IMR-90 (cell line): Measurements from ENCODE around the gene SRPK2. TPM values are rescaled to one million over a fixed set of nuclear protein-coding genes. Genes with fewer than 3 reads are reported as not detected.

Source experiments
- ATAC-seq: fragments of 200-7000 bp; cut with Tn5 transposase; 2 replicates; pipeline ENCODE4 v1.9.1; 2020; ENCODE audit warnings: low read depth, mild to moderate bottlenecking, moderate library complexity
- BruUV-seq: library from RNA; stranded (reverse); fragments of 400-500 nt; replicated peaks from 2 replicates; lab custom pipeline; 2021; lab: Mats Ljungman, UMichigan
- CTCF ChIA-PET: fragments of 300-600 bp; formaldehyde crosslinking; extraction: SDS; loops from one replicate; lab custom pipeline; 2021; ENCODE audit warnings: antibody characterized with exemption; lab: Yijun Ruan, JAX
- POLR2A ChIA-PET: fragments of 300-600 bp; sonication (Branson Sonifier 250); formaldehyde crosslinking; loops from one replicate; lab custom pipeline; 2022; ENCODE audit warnings: antibody characterized with exemption; ENCODE audit not compliant: unreplicated experiment; lab: Charles Lee
- DNase-seq: peaks from one replicate; pipeline ENCODE4 v3.0.0; 2013
- H2AFZ ChIP-seq: replicated peaks from 2 replicates; pipeline ENCODE3; 2013; ENCODE audit warnings: low read length, mild to moderate bottlenecking; ENCODE audit not compliant: poor library complexity
- H2AK5ac ChIP-seq: 2 replicates; pipeline ENCODE4 v1.6.1; 2013; ENCODE audit warnings: low read depth, low read length, inconsistent platforms
- H2AK9ac ChIP-seq: replicated peaks from 2 replicates; pipeline ENCODE3; 2013; ENCODE audit warnings: mild to moderate bottlenecking, low read depth, low read length, moderate library complexity; ENCODE audit not compliant: poor library complexity
- H2BK120ac ChIP-seq: 2 replicates; pipeline ENCODE4 v1.6.1; 2013; ENCODE audit warnings: low read depth, low read length, inconsistent platforms
- H2BK15ac ChIP-seq: 3 replicates; pipeline ENCODE4 v1.6.1; 2013; ENCODE audit warnings: low read depth, low read length, inconsistent platforms
- H2BK20ac ChIP-seq: 2 replicates; pipeline ENCODE4 v1.6.1; 2013; ENCODE audit warnings: low read depth, mild to moderate bottlenecking, inconsistent platforms, low read length, moderate library complexity
- H2BK5ac ChIP-seq: 2 replicates; pipeline ENCODE4 v1.6.1; 2013; ENCODE audit warnings: mild to moderate bottlenecking, low read depth, low read length, inconsistent platforms; ENCODE audit not compliant: poor library complexity, severe bottlenecking
- H3K14ac ChIP-seq: replicated peaks from 2 replicates; pipeline ENCODE4 v1.6.1; 2013; ENCODE audit warnings: low read depth, low read length, inconsistent platforms
- H3K18ac ChIP-seq: 2 replicates; pipeline ENCODE4 v1.6.1; 2013; ENCODE audit warnings: low read depth, low read length, control low read depth
- H3K23ac ChIP-seq: 2 replicates; pipeline ENCODE4 v1.6.1; 2013; ENCODE audit warnings: low read depth, low read length, inconsistent platforms
- H3K27ac ChIP-seq: 2 replicates; pipeline ENCODE4 v1.5.1; 2013; ENCODE audit warnings: mild to moderate bottlenecking, control low read depth, low read length; ENCODE audit not compliant: insufficient read depth
- H3K27me3 ChIP-seq: 2 replicates; pipeline ENCODE4 v1.6.1; 2013; ENCODE audit warnings: low read length; ENCODE audit not compliant: control insufficient read depth, insufficient read depth
- H3K36me3 ChIP-seq: 2 replicates; pipeline ENCODE4 v1.6.1; 2013; ENCODE audit warnings: low read length, mixed read lengths; ENCODE audit not compliant: control insufficient read depth, insufficient read depth
- H3K4ac ChIP-seq: 2 replicates; pipeline ENCODE4 v1.6.1; 2013; ENCODE audit warnings: low read depth, low read length, inconsistent platforms
- H3K4me1 ChIP-seq: 2 replicates; pipeline ENCODE4 v1.6.1; 2013; ENCODE audit warnings: low read length, mixed read lengths; ENCODE audit not compliant: control insufficient read depth, insufficient read depth
- H3K4me2 ChIP-seq: 2 replicates; pipeline ENCODE4 v1.6.1; 2013; ENCODE audit warnings: low read depth, mild to moderate bottlenecking, control low read depth, low read length, moderate library complexity
- H3K4me3 ChIP-seq: 2 replicates; pipeline ENCODE4 v1.5.1; 2013; ENCODE audit warnings: low read depth, mild to moderate bottlenecking, control low read depth, low read length, moderate library complexity; ENCODE audit not compliant: insufficient read depth
- H3K56ac ChIP-seq: 2 replicates; pipeline ENCODE4 v1.6.1; 2013; ENCODE audit warnings: low read length, inconsistent platforms; ENCODE audit not compliant: insufficient read depth; ENCODE audit errors: extremely low read depth
- H3K79me1 ChIP-seq, 2 experiments: 2 replicates each; pipeline ENCODE4 v1.6.1; 2013; ENCODE audit warnings: low read length in 2 of 2, inconsistent platforms in 1 of 2, low read depth in 1 of 2
- H3K9ac ChIP-seq: 2 replicates; pipeline ENCODE4 v1.6.1; 2013; ENCODE audit warnings: low read depth, low read length, control low read depth
- H3K9me1 ChIP-seq: 2 replicates; pipeline ENCODE4 v1.6.1; 2013; ENCODE audit warnings: low read length, inconsistent platforms; ENCODE audit not compliant: insufficient read depth
- H3K9me3 ChIP-seq: 2 replicates; pipeline ENCODE4 v1.6.1; 2013; ENCODE audit warnings: low read length; ENCODE audit not compliant: control insufficient read depth, insufficient read depth
- H4K20me1 ChIP-seq: 2 replicates; pipeline ENCODE4 v1.6.1; 2013; ENCODE audit warnings: low read length, inconsistent platforms; ENCODE audit not compliant: insufficient read depth
- H4K5ac ChIP-seq: 2 replicates; pipeline ENCODE4 v1.6.1; 2013; ENCODE audit warnings: mild to moderate bottlenecking, low read depth, low read length, control low read depth
- H4K8ac ChIP-seq, 2 experiments: 2 replicates each; pipeline ENCODE4 v1.6.1; 2013; ENCODE audit warnings: low read depth in 2 of 2, low read length in 2 of 2, control low read depth in 1 of 2, inconsistent platforms in 1 of 2
- H4K91ac ChIP-seq: 2 replicates; pipeline ENCODE4 v1.6.1; 2013; ENCODE audit warnings: low read depth, low read length, inconsistent platforms; ENCODE audit not compliant: insufficient read depth
- BHLHE40 ChIP-seq: fragments of 150-350 bp; IDR thresholded peaks from 2 replicates; pipeline ENCODE4 v1.6.1; 2016; ENCODE audit warnings: mild to moderate bottlenecking, low read depth, low read length
- CEBPB ChIP-seq: IDR thresholded peaks from 2 replicates; pipeline ENCODE4 v1.6.1; 2012; ENCODE audit warnings: low read depth, low read length, improper control_type of control experiment
- CHD1 ChIP-seq: IDR thresholded peaks from 2 replicates; pipeline ENCODE4 v1.6.1; 2012; ENCODE audit warnings: low read depth, low read length, improper control_type of control experiment
- CTCF ChIP-seq: conservative IDR thresholded peaks from 2 replicates; pipeline ENCODE4 v1.5.1; 2012; ENCODE audit warnings: mild to moderate bottlenecking, low read depth, low read length, improper control_type of control experiment
- ELK1 ChIP-seq: fragments of 150-350 bp; IDR thresholded peaks from 2 replicates; pipeline ENCODE4 v1.6.1; 2016; ENCODE audit warnings: low read depth, mild to moderate bottlenecking, low read length, moderate library complexity, borderline replicate concordance
- MAFK ChIP-seq: IDR thresholded peaks from 2 replicates; pipeline ENCODE4 v1.6.1; 2012; ENCODE audit warnings: low read depth, low read length, improper control_type of control experiment
- NFE2L2 ChIP-seq: fragments of 150-350 bp; IDR thresholded peaks from 2 replicates; pipeline ENCODE4 v1.6.1; 2016; ENCODE audit warnings: low read depth, mild to moderate bottlenecking, low read length
- POLR2A ChIP-seq: IDR thresholded peaks from 2 replicates; pipeline ENCODE4 v1.6.1; 2012; ENCODE audit warnings: mild to moderate bottlenecking, low read depth, low read length
- RAD21 ChIP-seq: IDR thresholded peaks from 2 replicates; pipeline ENCODE4 v1.6.1; 2012; ENCODE audit warnings: low read length, improper control_type of control experiment
- RFX5 ChIP-seq: IDR thresholded peaks from 2 replicates; pipeline ENCODE4 v1.8.0; 2012; ENCODE audit warnings: low read depth, mild to moderate bottlenecking, low read length, moderate library complexity
- SMC3 ChIP-seq: fragments of 150-350 bp; IDR thresholded peaks from 2 replicates; pipeline ENCODE4 v1.6.1; 2016; ENCODE audit warnings: low read depth, mild to moderate bottlenecking, antibody characterized with exemption, low read length, moderate library complexity
- WGBS, 2 experiments: methylation state at CpG; one replicate each; pipeline versions ENCODE4 v1.1.5 to v1.1.7; 2013; ENCODE audit warnings: missing lambda C conversion rate in 2 of 2; ENCODE audit not compliant: insufficient read length in 1 of 2; ENCODE audit errors: extremely low coverage in 2 of 2; 5-methylcytosine and 5-hydroxymethylcytosine counted together
- dilution Hi-C: fragments of 300-500 bp; cut with HindIII; formaldehyde crosslinking; loops from one replicate; pipeline ENCODE4 v1.14.3; 2018; ENCODE audit warnings: low sequenced_read_pairs; ENCODE audit not compliant: unreplicated experiment
- in situ Hi-C: fragments of 300-500 bp; cut with MboI; formaldehyde crosslinking; loops from 3 replicates; pipeline ENCODE4 v1.14.3; 2019; ENCODE audit warnings: low sequenced_read_pairs, inconsistent platforms, mixed read lengths
- intact Hi-C: fragments of 100-400 bp; cut with micrococcal nuclease; formaldehyde crosslinking; loops from 2 replicates; pipeline ENCODE4 v1.10.0; 2022
- polyA plus RNA-seq, 3 experiments: library from polyadenylated mRNA; depleted of rRNA; stranded (reverse); fragments of >200 nt; gene quantifications; 2 replicates each; pipeline ENCODE4 v1.2.3, GENCODE V29; 2012; ENCODE audit warnings: low replicate concordance in 1 of 3
- total RNA-seq: library from RNA; depleted of rRNA; stranded (reverse); fragments of >200 nt; gene quantifications from 2 replicates; pipeline ENCODE4 v1.2.3, GENCODE V29; 2012

Gene SRPK2
- total and polyA plus RNA-seq, 2 of the 4 experiments (the other 2 are of a cell fraction) = 13.2 to 33.0 TPM

- POLR2A ChIA-PET = interaction anchor here (0.5 kb wide), 1 partner anchor 12 kb away, joined by 16 read pairs; no protein-coding TSS in a partner anchor
- Histone ChIP-seq H2BK5ac (no peak overlapping the region), H2BK15ac (no peak overlapping the region), H3K27ac (no peak overlapping the region), H3K36me3 (peaks cover 45% of the 10 kb centered on the region), H3K9me3 (no peaks in the 10 kb centered on the region), H3K23ac (no peak overlapping the region), H3K4me1 (peaks cover 5% of the 10 kb centered on the region; the same call in 1 of the 2 replicates), H3K14ac (no peak overlapping the region), H3K4me3 (no peak overlapping the region), H3K4ac (no peak overlapping the region), H3K4me2 (no peak overlapping the region), H4K91ac (no peak overlapping the region), H3K9ac (no peak overlapping the region), H2AK5ac (no peak overlapping the region), H3K9me1 (no peaks in the 10 kb centered on the region; the same call in 1 of the 2 replicates), H2AFZ (no peak overlapping the region), H3K18ac (no peak overlapping the region), H4K5ac (peak overlapping the region; percentile 63; the same call in 1 of the 2 replicates), H3K27me3 (no peaks in the 10 kb centered on the region), H2AK9ac (peak overlapping the region; percentile 79), H3K79me1 (peaks cover 16 to 34% of the 10 kb centered on the region in 2 experiments), H4K8ac (no peak overlapping the region), H4K20me1 (peaks cover 21% of the 10 kb centered on the region), H2BK120ac (no peak overlapping the region), H2BK20ac (no peak overlapping the region), H3K56ac (no peak overlapping the region)
- no TSS peak for BruUV-seq
- ATAC-seq (peak; percentile 8; the same call in 1 of the 2 replicates), DNase-seq (no peak)
- WGBS, 2 experiments = 96% methylated on average over 6 of the region's 11 CpGs; no CpG with 5 or more reads in 1 of the 2 experiments
- in situ Hi-C loops = no loop called here
- intact Hi-C loops = no loop called here
- dilution Hi-C loops = no loop called here
- TF ChIP-seq RAD21 (no peak), MAFK (no peak), CTCF (no peak), BHLHE40 (no peak), CHD1 (no peak), RFX5 (no peak), CEBPB (no peak), SMC3 (no peak), POLR2A (no peak), ELK1 (no peak), NFE2L2 (no peak)
- CTCF ChIA-PET = no interaction called here
Observed at GRCh38 chr7:105112440-105113418, 276.0 kb downstream of the SRPK2 start.
